ENCODE measurements around the gene MAPKBP1. TPM values are rescaled to one million over a fixed set of nuclear protein-coding genes. Genes with fewer than 3 reads are reported as not detected.

Gene MAPKBP1
- total RNA-seq, 4 donors from 2014 or later, result 18.4 to 37.6 (median 29.8) TPM

GRCh38 chr15:41869770-41870688 is 95.7 kb downstream of the MAPKBP1 start:
- 68 to 72% methylated on average over 13 to 24 of the region's 42 CpGs for WGBS, 2 donors
- Histone ChIP-seq H3K27me3 (no peaks in the 10 kb centered on the region), H3K4me3 (no peak overlapping the region), H3K36me3 (no peaks in the 10 kb centered on the region), H3K4me1 (peaks cover 0 to 39% (median 17%) of the 10 kb centered on the region in 3 donors), H3K9me3 (no peaks in the 10 kb centered on the region), H3K27ac (peak overlapping the region in 2 of 4 donors; percentile 29 to 54)
- DNase-seq, result no peak
- intact Hi-C loops (cut with DNase I), result no loop called here
- TF ChIP-seq CTCF (IDR thresholded peaks at IDR 0.05) (no peak), POLR2A (IDR thresholded peaks at IDR 0.05) (no peak)

- H3K27me3 ChIP-seq, result no peaks in the 10 kb centered on the region
- no peak for DNase-seq
- no peaks in the 10 kb centered on the region for H3K9me3 ChIP-seq
- WGBS, 2 donors, result 43 to 62% methylated on average over 7 to 8 of the region's 9 CpGs
- peaks cover 0 to 37% (median 17%) of the 10 kb centered on the region in 3 donors for H3K4me1 ChIP-seq
- H3K27ac ChIP-seq, result peak overlapping the region in 2 of 4 donors; percentile 29 to 54
- TF ChIP-seq POLR2A (IDR thresholded peaks at IDR 0.05), result no peak
- TF ChIP-seq CTCF (IDR thresholded peaks at IDR 0.05), result no peak
- intact Hi-C loops (cut with DNase I), result no loop called here
- no peak overlapping the region for H3K4me3 ChIP-seq
- no peaks in the 10 kb centered on the region for H3K36me3 ChIP-seq
Observed at GRCh38 chr15:41870689-41871081, 96.4 kb downstream of the MAPKBP1 start.

- no peak overlapping the region for H3K4me3 ChIP-seq
- no peaks in the 10 kb centered on the region for H3K27me3 ChIP-seq
- intact Hi-C loops (cut with DNase I), result no loop called here
- H3K27ac ChIP-seq, result peak overlapping the region in 2 of 4 donors; percentile 29 to 54
- H3K4me1 ChIP-seq, result peaks cover 0 to 35% (median 17%) of the 10 kb centered on the region in 3 donors
- no peaks in the 10 kb centered on the region for H3K9me3 ChIP-seq
- 86 to 88% methylated on average over 11 to 13 of the region's 19 CpGs for WGBS, 2 donors
- no peaks in the 10 kb centered on the region for H3K36me3 ChIP-seq
- no peak for TF ChIP-seq CTCF (IDR thresholded peaks at IDR 0.05)
- no peak for TF ChIP-seq POLR2A (IDR thresholded peaks at IDR 0.05)
- no peak for DNase-seq
Observed at GRCh38 chr15:41871175-41871905, 97.1 kb downstream of the MAPKBP1 start.

- no peak overlapping the region for H3K27ac ChIP-seq
- TF ChIP-seq CTCF (IDR thresholded peaks at IDR 0.05), result no peak
- no peak for TF ChIP-seq POLR2A (IDR thresholded peaks at IDR 0.05)
- H3K4me1 ChIP-seq, result peaks cover 0 to 42% (median 20%) of the 10 kb centered on the region in 3 donors
- no peaks in the 10 kb centered on the region for H3K27me3 ChIP-seq
- no peak for DNase-seq
- no peaks in the 10 kb centered on the region for H3K36me3 ChIP-seq
- intact Hi-C loops (cut with DNase I), result no loop called here
- no peak overlapping the region for H3K4me3 ChIP-seq
- no peaks in the 10 kb centered on the region for H3K9me3 ChIP-seq
- WGBS, 2 donors, result 81 to 84% methylated on average over 6 to 9 of the region's 9 CpGs
Observed at GRCh38 chr15:41872166-41872747, 98.0 kb downstream of the MAPKBP1 start.
